GM18909 (cell line): ENCODE results near the gene EMILIN1.
"Not testable (repeated sequence)": the region's sequence is repeated elsewhere in the genome, so short reads cannot be mapped to it uniquely, and the experiment has no call there.

Source experiments
- ATAC-seq: cut with Tn5 transposase; IDR thresholded peaks from one replicate; pipeline ENCODE4 v1.9.1; 2021; ENCODE audit warnings: mild to moderate bottlenecking; ENCODE audit not compliant: unreplicated experiment, poor library complexity

Gene EMILIN1

DNA sequence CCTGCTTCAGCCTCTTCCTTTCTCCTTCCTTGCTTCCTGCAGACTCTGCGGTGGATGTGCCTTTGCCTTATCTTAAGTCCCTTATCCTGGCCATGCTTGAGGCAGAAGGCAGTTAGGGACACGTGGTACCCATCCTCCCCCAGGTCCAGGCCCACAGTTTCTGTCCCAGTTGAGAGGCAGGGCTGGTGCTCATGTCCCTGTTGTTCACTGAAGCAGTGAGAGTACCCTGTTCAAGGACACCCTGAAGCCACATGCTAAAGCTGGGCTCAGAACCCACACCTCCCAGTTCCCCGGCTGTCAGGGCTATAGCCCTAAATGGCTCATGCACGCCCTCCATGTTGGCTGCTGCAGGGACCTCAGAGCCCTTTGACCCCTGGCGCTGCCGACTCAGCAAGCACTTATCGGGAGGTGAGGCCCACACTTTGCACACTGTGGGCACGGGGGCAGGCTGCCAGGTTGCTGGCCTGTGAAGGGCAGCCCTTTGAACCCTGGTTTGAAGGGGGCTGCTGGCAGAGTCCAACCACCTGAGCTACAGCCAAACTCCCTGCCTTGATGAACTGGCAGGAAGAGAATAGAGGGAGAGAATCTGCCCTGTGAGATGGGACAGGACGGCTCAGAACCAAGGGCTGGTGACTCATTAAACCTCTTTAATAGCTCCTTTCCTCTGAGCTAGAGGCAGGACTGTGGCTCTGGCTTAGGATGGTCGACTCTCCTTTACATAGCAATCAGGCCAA is 14.4 kb downstream of the EMILIN1 start:
- ATAC-seq = no peak

DNA sequence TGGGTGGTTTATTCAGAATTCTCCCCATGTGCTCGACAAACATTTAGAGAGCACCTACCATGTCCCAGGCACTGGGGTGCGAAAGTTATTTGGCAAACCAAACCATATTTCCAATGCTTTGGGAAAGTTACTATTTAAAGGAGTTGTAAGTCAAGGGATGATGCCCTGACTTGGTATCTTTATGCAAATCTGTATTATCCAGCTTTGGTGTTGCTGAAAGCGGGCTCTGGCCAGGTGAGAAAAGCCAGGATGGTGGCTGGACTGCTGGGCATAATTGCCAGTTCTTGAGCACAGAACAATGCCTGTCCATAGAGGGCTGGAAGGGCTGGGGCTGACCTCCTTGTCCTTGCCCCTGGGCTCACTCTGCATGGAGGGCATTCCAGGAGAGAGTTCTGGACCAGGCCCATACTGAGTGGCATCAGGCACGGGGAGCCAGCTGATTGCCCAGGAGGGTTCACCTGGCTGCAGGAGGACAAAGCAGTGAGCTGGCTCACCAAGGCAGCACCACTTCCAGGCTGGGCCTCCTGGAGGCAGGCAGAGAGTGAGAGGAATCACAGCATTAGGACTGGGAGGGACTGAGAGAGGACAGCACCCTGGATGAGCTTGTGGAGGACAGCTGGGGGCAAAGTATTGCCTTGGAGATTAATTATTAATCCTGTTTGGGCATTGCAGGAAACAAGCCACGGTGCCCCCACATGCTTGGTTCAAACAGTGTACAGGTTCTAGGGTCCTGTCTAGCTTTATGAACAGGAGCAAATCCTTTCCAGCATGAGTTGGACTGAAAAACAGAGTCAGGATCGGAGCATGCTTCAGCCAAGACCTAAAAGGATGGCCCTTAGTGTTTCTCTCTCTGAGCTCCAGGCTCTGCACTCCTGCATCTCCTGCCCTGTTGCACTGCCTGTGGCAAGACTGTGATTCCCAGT is 15.3 kb downstream of the EMILIN1 start:
- ATAC-seq = no peak

DNA sequence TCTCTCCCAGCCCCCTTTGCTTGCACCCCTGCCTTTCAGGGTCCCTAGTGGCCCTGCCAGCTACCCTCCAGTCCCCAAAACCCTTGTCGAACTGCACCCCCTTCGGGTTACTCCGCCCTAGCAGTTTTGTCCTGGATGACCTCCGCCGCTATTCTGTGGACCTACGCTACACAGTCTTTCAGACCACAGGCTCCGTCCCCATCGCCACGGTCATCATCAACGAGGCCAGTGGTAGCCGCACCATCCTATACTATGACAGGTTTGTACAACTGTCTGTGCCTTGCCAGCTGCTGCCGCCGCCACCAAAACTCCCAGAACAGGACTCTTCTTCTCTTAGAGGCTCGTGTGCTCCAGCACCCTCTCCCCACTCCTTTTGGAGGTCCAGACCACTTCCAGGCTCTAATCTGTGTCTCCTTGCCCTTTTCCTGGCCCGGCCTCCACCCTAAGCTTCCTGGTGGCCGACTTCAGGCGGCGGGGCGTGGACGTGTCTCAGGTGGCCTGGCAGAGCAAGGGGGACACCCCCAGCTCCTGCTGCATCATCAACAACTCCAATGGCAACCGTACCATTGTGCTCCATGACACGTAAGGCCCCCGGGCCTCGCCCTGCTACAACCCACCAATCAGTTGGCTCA is 16.1 kb downstream of the EMILIN1 start:
- no peak for ATAC-seq

DNA sequence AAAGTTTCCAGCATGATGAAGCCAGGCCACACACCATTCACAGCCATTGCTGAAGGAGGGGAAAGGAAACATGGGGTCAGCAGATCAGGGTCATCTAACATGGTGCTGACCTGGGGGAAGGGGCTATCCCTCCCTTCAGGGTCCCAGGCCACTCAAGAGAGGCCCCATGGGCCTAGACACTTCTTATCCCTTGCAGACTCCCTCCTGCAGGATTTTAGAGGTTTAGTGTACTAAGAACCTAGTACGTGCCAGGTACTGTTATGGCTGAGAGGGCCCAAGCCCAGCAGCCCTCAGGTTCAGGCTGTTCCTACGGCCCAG is 17.0 kb downstream of the EMILIN1 start:
- ATAC-seq = no peak

DNA sequence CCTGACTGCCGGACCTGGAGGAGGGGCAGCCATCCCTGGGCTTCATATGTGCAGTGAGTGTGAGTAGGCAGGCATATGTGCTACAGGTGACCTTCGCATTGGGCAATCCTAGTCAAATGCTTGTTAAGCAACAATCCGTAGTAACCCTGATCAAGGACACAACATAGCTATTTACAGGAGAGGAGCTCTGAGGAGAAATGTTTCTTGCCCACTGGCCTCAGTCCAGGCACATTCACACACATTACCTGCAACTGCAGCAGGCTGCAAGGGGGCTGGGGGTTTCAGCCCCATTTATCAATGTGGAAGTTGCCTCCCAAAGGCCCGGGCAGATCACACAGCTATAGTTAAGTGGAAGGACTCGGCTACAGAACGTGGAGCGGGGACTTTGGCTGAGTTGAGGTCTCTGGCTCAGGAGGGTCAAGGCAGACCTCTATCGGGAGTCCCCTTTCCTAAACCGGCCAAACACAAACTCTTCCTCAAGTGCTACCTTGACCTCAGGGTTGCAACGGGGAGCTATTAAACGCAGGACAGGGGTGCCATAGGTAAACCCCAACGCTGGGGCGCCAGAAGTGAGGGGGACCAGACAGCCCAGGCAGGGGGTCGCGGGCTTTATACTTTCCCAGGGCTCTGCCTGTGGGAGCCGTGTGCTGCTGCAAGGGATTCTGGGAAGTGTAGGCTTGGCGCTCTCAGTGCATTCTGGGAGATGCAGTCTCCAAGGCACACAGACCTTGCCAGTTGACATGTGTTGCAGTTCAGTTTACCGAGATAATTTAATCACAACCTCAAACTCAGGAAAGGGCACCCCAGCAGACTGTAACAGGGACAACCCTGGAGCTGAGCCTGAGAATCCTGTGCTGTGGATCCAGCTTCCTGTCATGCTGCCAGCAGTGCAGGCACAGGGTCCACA is 17.6 kb downstream of the EMILIN1 start:
- ATAC-seq = peak; percentile 53

DNA sequence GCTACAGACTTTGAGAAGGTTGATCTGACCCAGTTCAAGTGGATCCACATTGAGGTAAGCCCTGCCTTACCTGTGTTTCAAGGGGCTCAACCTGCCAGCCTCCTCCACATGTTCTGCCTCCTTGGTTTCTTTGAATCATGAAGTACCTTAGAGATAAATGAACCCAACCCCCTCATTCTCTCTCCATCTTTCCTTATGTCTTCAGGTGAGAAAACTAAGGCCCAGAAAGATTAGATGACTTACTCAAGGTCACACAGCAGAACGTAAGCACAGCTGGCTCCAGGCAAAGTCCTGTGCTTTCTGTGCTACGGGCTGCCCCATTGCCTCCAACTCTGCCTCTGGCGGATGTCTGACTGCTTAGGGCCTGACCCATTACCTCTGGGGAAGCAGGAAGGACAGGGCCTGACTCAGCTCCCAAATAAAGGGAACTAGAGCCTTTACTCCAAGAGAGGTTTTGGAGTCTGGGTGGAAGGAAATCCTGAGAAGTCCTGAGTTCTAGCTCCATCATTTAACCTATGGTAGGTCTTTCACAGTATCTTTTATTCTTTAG is 18.4 kb downstream of the EMILIN1 start:
- ATAC-seq = no peak

DNA sequence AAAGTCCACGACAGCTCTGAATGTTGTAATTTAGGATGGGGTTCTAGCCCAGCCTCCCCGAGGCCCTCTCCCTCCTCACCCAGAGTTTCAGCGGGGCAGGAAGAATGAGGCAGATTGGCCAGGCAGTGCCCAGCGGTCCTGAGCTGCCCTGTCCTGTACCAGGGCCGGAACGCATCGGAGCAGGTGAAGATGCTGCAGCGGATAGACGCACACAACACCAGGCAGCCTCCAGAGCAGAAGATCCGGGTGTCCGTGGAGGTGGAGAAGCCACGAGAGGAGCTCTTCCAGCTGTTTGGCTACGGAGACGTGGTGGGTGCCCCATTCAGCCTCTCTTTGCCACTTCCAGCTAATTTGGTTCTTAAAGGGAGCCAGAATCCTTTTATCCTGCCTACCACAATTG is 18.9 kb downstream of the EMILIN1 start:
- ATAC-seq = no peak

DNA sequence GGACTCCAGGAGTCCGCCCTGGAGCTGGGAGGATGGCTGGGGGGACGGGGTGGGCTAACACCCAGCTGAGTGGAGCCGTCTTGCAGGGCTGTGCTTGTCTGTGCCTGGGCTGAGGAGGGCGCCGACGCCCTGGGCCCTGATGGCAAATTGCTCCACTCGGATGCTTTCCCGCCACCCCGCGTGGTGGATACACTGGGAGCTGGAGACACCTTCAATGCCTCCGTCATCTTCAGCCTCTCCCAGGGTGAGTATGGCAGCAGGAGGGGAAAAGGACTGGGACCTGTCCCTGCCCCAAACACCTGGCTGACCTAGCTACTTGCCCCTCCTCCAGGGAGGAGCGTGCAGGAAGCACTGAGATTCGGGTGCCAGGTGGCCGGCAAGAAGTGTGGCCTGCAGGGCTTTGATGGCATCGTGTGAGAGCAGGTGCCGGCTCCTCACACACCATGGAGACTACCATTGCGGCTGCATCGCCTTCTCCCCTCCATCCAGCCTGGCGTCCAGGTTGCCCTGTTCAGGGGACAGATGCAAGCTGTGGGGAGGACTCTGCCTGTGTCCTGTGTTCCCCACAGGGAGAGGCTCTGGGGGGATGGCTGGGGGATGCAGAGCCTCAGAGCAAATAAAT is 21.0 kb downstream of the EMILIN1 start:
- no peak for ATAC-seq

DNA sequence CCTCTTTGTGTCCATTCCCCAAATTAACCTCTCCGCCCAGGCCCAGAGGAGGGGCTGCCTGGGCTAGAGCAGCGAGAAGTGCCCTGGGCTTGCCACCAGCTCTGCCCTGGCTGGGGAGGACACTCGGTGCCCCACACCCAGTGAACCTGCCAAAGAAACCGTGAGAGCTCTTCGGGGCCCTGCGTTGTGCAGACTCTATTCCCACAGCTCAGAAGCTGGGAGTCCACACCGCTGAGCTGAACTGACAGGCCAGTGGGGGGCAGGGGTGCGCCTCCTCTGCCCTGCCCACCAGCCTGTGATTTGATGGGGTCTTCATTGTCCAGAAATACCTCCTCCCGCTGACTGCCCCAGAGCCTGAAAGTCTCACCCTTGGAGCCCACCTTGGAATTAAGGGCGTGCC is 21.6 kb downstream of the EMILIN1 start:
- ATAC-seq = no peak

DNA sequence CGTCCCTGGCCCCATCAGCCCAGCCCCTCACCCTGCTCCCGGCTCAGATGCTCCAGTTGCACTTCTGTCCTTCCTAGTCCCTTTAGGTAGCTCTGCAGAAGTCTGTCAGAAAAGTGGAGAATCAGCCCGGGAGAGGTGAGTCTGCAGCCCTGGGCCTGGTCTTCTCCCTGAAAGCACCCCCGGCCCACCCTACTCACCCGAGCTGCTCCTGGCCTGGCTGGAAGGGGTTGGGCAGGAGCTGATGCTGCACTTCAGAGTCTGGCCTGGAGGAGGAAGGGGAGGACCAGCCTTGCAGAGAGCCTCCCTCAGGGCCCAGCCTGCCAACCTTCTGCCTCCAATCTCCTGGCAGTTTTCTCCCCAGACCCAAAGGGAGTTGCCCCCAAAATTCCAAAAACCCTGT is 23.9 kb downstream of the EMILIN1 start:
- ATAC-seq = no peak

DNA sequence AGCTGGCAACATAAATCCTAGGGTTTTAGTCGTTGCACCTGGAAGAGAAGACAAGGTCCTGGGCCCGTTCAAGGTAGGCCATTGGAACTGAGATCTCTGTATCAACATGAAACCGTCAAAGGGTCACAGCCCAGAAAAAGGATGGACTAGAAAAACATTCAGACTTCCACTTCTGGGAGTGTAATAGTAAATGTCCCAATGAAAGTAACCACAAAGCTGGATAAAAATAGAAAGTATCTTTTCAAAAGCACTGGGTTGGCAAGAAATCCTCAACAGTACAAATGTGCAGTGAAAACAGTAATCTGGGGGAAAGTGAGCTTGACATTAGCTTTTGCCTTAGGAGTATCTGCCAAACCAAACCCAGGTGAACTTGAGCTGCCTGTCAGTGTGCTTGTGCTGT is 27.6 kb downstream of the EMILIN1 start:
- no peak for ATAC-seq

DNA sequence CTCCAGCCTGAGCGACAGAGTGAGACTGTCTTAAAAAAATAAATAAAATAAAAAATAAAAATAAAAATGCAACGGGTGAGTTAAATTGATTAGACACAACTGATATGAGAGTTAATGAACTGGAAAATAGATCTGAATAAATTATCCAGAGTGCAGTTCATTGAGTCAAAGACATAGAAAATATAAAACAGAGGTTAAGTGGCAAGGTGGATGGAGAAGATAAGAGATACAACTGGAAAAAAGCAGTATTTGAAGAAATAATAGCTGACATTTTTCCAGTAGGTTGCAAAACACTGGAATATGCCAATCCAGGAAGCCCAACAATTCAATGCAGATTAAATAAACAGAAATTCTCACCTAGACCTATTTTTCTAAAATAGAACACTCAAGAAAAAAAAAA is 29.8 kb downstream of the EMILIN1 start:
- ATAC-seq = no peak

DNA sequence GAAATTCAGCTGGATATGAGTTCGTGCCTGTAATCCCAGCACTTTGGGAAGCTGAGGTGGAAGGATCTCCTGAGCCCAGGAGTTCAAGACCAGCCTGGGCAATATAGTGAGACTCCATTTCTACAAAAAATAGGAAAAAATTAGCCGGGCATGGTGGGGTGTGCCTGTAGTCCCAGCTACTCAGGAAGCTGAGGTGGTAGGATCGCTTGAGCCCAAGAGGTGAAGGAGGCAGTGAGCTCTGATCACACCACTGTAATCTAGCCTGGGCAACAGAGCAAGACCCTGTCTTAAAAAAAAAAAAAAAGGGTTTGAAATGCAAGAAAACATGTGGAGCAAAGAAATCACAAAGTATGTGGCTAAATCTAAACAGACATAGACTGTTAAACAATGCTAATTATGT is 30.7 kb downstream of the EMILIN1 start:
- ATAC-seq = no peak

DNA sequence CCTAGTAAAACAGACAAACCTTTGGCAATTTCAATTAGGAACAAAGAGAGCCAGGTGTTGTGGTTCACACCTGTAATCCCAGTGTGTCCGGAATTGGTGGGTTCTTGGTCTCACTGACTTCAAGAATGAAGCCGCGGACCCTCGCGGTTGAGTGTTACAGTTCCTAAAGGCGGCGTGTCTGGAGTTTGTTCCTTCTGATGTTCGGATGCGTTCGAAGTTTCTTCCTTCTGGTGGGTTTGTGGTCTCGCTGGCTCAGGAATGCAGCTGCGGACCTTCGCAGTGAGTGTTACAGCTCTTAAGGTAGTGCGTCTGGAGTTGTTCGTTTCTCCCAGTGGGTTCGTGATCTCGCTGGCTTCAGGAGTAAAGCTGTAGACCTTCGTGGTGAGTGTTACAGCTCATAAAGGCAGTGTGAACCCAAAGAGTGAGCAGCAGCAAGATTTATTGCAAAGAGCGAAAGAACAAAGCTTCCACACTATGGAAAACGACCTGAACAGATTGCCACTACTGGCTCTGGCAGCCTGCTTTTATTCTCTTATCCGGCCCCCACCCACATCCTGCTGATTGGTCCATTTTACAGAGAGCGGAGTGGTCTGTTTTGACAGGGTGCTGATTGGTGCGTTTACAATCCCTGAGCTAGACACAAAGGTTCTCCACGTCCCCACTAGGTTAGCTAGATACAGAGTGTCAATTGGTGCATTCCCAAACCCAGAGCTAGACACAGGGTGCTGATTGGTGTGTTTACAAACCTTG is 32.4 kb downstream of the EMILIN1 start:
- not testable (repeated sequence) for ATAC-seq

DNA sequence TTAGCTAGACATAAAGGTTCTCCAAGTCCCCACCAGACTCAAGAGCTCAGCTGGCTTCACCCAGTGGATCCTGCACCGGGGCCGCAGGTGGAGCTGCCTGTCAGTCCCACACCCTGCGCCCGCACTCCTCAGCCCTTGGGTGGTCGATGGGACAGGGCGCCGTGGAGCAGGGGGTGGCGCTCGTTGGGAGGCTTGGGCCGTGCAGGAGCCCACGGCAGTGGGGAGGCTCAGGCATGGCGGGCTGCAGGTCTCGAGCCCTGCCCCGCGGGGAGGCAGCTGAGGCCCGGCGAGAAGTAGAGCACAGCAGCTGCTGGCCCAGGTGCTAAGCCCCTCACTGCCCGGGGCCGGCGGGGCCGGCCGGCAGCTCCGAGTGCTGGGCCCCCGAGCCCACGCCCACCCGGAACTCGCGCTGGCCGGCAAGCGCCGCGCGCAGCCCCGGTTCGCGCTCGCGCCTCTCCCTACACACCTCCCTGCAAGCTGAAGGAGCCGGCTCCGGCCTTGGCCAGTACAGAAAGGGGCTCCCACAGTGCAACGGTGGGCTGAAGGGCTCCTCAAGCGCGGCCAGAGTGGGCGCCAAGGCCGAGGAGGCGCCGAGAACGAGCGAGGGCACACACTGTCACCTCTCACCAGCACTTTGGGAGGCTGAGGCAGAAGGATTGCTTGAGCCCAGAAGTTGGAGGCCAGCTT is 33.1 kb downstream of the EMILIN1 start:
- ATAC-seq = not testable (repeated sequence)

DNA sequence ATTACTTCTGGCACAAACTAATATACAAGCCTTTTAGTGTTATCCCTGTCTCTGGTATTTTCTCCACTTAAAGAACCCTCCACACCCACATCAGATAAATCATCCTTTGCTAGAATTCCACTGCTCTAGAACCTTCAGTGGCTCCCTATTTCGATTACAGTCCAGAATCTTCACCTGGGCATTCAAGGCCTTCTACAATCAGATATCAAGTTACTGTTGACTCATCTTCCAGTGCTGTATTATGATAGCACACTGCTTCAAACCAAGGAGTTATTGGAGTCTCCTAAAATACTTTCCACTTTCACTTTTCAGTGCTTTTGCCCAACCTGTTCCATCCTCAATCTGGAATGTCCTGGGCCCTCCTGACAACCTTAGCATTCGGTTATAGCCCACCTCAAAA is 37.1 kb downstream of the EMILIN1 start:
- no peak for ATAC-seq

DNA sequence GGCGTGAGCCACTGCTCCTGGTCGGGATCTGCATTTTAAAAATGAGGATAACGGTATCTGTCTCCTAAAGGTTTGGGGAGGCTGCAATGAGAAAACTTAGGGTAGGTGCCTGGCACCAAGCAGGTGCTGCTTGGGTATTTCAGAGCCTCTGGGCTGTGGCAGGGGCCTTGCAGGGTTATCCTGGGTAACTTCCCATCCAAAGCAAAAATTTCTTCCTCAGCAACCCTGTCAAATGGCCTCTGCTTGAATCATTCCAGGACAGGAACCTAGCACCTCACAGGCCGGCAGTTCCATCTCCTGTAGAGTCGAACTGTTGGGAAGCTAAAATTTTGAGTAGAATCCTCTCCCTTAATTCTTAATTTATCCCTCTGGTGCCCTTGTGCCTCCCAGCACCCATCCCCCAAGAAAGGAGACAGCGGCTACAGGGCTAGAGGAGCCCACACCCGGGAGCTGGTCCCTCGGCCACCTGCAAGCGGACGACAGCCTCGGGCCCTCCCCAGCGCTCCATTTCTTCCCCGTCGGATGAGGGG is 39.6 kb downstream of the EMILIN1 start:
- ATAC-seq = no peak
